ENCODE measurements around the gene LGALS14.
"Not testable (repeated sequence)": the region's sequence is repeated elsewhere in the genome, so short reads cannot be mapped to it uniquely, and the experiment has no call there.

Gene LGALS14

GRCh38 chr19:39696387-39696786, 7.9 kb upstream of the LGALS14 start:
- DNase-seq, result no peak

GRCh38 chr19:39698535-39698934, 5.7 kb upstream of the LGALS14 start:
- no peak for DNase-seq

GRCh38 chr19:39701291-39701690, 3.0 kb upstream of the LGALS14 start:
- DNase-seq, result no peak

GRCh38 chr19:39705578-39706188, 1.4 kb downstream of the LGALS14 start:
- DNase-seq, result no peak

GRCh38 chr19:39708594-39708993, 4.3 kb downstream of the LGALS14 start:
- DNase-seq, result no peak

GRCh38 chr19:39709026-39709872, 5.0 kb downstream of the LGALS14 start:
- DNase-seq, result no peak

- DNase-seq, result no peak
These were observed 6.1 kb downstream of the LGALS14 start for GRCh38 chr19:39710333-39710890.

- DNase-seq, result not testable (repeated sequence)
These were observed 15.9 kb downstream of the LGALS14 start for GRCh38 chr19:39720144-39720543.

GRCh38 chr19:39725995-39726394, 21.7 kb downstream of the LGALS14 start:
- no peak for DNase-seq

- no peak for DNase-seq
These were observed 23.0 kb downstream of the LGALS14 start for GRCh38 chr19:39727070-39727800.

- no peak for DNase-seq
These were observed 23.8 kb downstream of the LGALS14 start for GRCh38 chr19:39728040-39728439.

GRCh38 chr19:39729594-39729993, 25.3 kb downstream of the LGALS14 start:
- DNase-seq, result no peak

GRCh38 chr19:39731685-39732084, 27.4 kb downstream of the LGALS14 start:
- no peak for DNase-seq

- no peak for DNase-seq
These were observed 29.6 kb downstream of the LGALS14 start for GRCh38 chr19:39733841-39734240.

- no peak for DNase-seq
These were observed 31.4 kb downstream of the LGALS14 start for GRCh38 chr19:39735688-39736087.

- DNase-seq, result no peak
These were observed 31.8 kb downstream of the LGALS14 start for GRCh38 chr19:39736088-39736487.

GRCh38 chr19:39737351-39737750, 33.1 kb downstream of the LGALS14 start:
- no peak for DNase-seq

GRCh38 chr19:39737891-39738290, 33.6 kb downstream of the LGALS14 start, which contains the start of gene CLC:
Gene CLC, minus strand, starts transcription at chr19:39738029. Its CDS starts 77 bp downstream, at chr19:39737952.
- DNase-seq, result no peak

- DNase-seq, result no peak
These were observed 34.5 kb downstream of the LGALS14 start for GRCh38 chr19:39738814-39739213.

- no peak for DNase-seq
These were observed 36.1 kb downstream of the LGALS14 start for GRCh38 chr19:39740395-39740794.

- no peak for DNase-seq
These were observed 41.4 kb downstream of the LGALS14 start for GRCh38 chr19:39745643-39746042.

GRCh38 chr19:39746836-39747529, 42.7 kb downstream of the LGALS14 start:
- DNase-seq, result no peak

Measured in C1 segment of cervical spinal cord (tissue), 14 donors.